Smooth muscle cell (in vitro differentiated cells): ENCODE results near the gene SIX2. TPM values are rescaled to one million over a fixed set of nuclear protein-coding genes. Genes with fewer than 3 reads are reported as not detected.

ENCODE experiments used
- DNase-seq: peaks from one replicate; lab custom pipeline; 2025; ENCODE audit not compliant: unreplicated experiment; lab: John Stamatoyannopoulos, UW
- H2AFZ ChIP-seq: fragments of 200-600 bp; sonication (generic); 2 replicates; pipeline ENCODE4 v1.6.0; 2016; ENCODE audit warnings: antibody characterized with exemption, low read depth, mild to moderate bottlenecking
- H3F3A ChIP-seq: fragments of 200-600 bp; sonication (generic); 2 replicates; pipeline ENCODE4 v1.6.0; 2017; ENCODE audit warnings: antibody characterized with exemption, low read depth
- H3K27ac ChIP-seq: fragments of 200-600 bp; sonication (generic); 2 replicates; pipeline ENCODE4 v1.5.1; 2016; ENCODE audit warnings: low read depth, mild to moderate bottlenecking
- H3K27me3 ChIP-seq: fragments of 200-600 bp; sonication (generic); 2 replicates; pipeline ENCODE4 v1.6.1; 2016; ENCODE audit warnings: low read depth, mild to moderate bottlenecking
- H3K36me3 ChIP-seq: fragments of 200-600 bp; sonication (generic); 2 replicates; pipeline ENCODE4 v1.5.1; 2016; ENCODE audit warnings: low read depth
- H3K4me1 ChIP-seq: fragments of 200-600 bp; sonication (generic); 2 replicates; pipeline ENCODE4 v1.5.1; 2016; ENCODE audit warnings: low read depth
- H3K4me2 ChIP-seq: fragments of 200-600 bp; sonication (generic); 2 replicates; pipeline ENCODE4 v1.6.0; 2016; ENCODE audit warnings: mild to moderate bottlenecking
- H3K4me3 ChIP-seq: fragments of 200-600 bp; sonication (generic); 2 replicates; pipeline ENCODE4 v1.5.1; 2016; ENCODE audit warnings: mild to moderate bottlenecking
- H3K79me2 ChIP-seq: fragments of 200-600 bp; sonication (generic); 2 replicates; pipeline ENCODE4 v1.6.0; 2016; ENCODE audit warnings: low read depth, mild to moderate bottlenecking
- H3K9ac ChIP-seq: fragments of 200-600 bp; sonication (generic); 2 replicates; pipeline ENCODE4 v1.6.0; 2016; ENCODE audit warnings: low read depth
- H3K9me3 ChIP-seq: fragments of 200-600 bp; sonication (generic); replicated peaks from 2 replicates; pipeline ENCODE4 v1.5.1; 2016; ENCODE audit warnings: low read depth
- H4K20me1 ChIP-seq: fragments of 200-600 bp; sonication (generic); 2 replicates; pipeline ENCODE4 v1.6.0; 2016; ENCODE audit warnings: low read depth
- CTCF ChIP-seq: fragments of 200-600 bp; sonication (generic); IDR thresholded peaks from 2 replicates; pipeline ENCODE4 v1.5.1; 2017; ENCODE audit warnings: borderline replicate concordance, mild to moderate bottlenecking, antibody characterized with exemption; ENCODE audit not compliant: insufficient read depth, poor library complexity, severe bottlenecking
- WGBS: methylation state at CpG from one replicate; pipeline ENCODE4 v1.1.7; 2016; ENCODE audit warnings: low lambda C conversion rate; 5-methylcytosine and 5-hydroxymethylcytosine counted together
- polyA plus RNA-seq: library from polyadenylated mRNA; unstranded; fragments of >200 nt; fragmentation: Nextera tagmentation; extraction: Ambion mirVana; gene quantifications from 2 replicates; pipeline ENCODE4 v1.2.1, GENCODE V29; 2016
- total RNA-seq: library from RNA; depleted of rRNA; stranded (reverse); fragments of >200 nt; gene quantifications from 2 replicates; pipeline ENCODE4 v1.2.3, GENCODE V29; 2014

SIX2 gene
- total and polyA plus RNA-seq, 2 experiments from 2014 or later: 0.18 TPM; not detected in 1

GRCh38 chr2:44956843-44957242 lies 52.4 kb downstream of the SIX2 start:
- H3K27ac ChIP-seq: no peak overlapping the region
- H3K27me3 ChIP-seq: peaks cover 66% of the 10 kb centered on the region
- H2AFZ ChIP-seq: no peak overlapping the region
- no peaks in the 10 kb centered on the region for H3K9me3 ChIP-seq
- H3K79me2 ChIP-seq: no peaks in the 10 kb centered on the region
- H3K4me3 ChIP-seq: no peak overlapping the region
- 91% methylated on average over 1 of the region's 1 CpG for WGBS
- no peaks in the 10 kb centered on the region for H3K36me3 ChIP-seq
- DNase-seq: no peak
- TF ChIP-seq CTCF: no peak
- H4K20me1 ChIP-seq: no peaks in the 10 kb centered on the region
- H3F3A ChIP-seq: no peaks in the 10 kb centered on the region
- H3K4me2 ChIP-seq: no peak overlapping the region
- peaks cover 28% of the 10 kb centered on the region for H3K4me1 ChIP-seq
- no peak overlapping the region for H3K9ac ChIP-seq

- Histone ChIP-seq H3K9ac (no peak overlapping the region), H2AFZ (no peak overlapping the region), H3K9me3 (no peaks in the 10 kb centered on the region), H3K36me3 (no peaks in the 10 kb centered on the region), H3K4me3 (peak overlapping the region; percentile 16), H3K27ac (no peak overlapping the region), H3K4me1 (peaks cover 31% of the 10 kb centered on the region), H3F3A (no peaks in the 10 kb centered on the region), H4K20me1 (no peaks in the 10 kb centered on the region), H3K4me2 (peak overlapping the region; percentile 59), H3K27me3 (peaks cover 76% of the 10 kb centered on the region), H3K79me2 (no peaks in the 10 kb centered on the region)
- peak; percentile 30 for DNase-seq
- WGBS: 6% methylated on average over 38 of the region's 38 CpGs
- peak; percentile 64 for TF ChIP-seq CTCF
Measured at GRCh38 chr2:44955593-44956392, 53.5 kb downstream of the SIX2 start.

Other genes with a start within 250 kb of the SIX2 start
- gene SIX3, start 67.8 kb downstream of the SIX2 start, total RNA-seq: not detected in 2 replicates
- not detected in 2 replicates for gene SIX3, start 67.8 kb downstream of the SIX2 start, polyA plus RNA-seq